ENCODE results near the gene PTPRG.

PTPRG gene

DNA sequence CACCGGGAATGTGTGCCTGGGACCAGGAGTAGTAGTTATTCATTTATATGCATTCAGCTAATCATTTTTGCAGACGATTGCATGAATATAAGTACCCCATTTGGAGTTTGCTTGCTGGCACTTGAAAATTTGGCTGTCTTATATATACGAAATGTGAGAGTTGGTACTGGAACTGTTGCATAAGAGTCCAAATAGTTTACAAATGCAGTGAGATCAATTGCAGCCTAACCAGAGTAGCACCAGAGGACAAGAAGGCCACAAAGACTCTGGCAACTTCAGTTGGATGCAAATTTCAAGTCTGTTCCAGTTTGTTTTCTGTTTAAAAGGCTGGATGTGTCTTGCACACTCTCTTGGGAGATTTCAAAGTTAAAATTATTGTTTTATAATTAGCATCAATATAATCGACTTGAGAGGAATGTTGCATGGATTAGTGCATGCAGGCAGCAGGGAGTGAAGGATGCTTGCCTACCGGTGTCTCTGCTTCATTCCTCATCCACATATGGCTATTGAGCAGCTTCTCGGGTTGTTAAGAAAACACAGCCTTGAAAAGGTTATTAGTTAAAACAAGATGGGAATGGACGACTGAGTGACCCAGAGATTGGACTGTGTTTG lies 213.0 kb downstream of the PTPRG start:
- no peak for DNase-seq

DNA sequence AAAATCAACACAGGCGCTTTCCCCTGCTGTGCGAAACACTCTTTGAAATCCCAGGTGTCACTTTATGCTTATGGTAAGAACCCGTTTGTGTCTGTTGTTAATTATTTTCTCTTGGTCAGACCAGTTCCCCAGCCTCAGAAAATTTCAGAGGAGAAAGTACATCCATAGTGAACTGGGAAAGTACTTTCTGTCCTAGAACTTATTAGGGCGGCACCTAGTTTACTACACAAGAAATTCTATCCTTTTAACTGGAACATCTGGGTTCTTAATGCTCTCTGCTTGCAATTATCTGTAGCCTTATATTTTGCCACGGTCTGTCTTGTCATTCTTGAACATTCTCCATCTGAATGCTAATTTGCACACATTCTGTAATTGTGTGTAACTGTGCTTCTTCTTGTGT lies 215.0 kb downstream of the PTPRG start:
- no peak for DNase-seq

DNA sequence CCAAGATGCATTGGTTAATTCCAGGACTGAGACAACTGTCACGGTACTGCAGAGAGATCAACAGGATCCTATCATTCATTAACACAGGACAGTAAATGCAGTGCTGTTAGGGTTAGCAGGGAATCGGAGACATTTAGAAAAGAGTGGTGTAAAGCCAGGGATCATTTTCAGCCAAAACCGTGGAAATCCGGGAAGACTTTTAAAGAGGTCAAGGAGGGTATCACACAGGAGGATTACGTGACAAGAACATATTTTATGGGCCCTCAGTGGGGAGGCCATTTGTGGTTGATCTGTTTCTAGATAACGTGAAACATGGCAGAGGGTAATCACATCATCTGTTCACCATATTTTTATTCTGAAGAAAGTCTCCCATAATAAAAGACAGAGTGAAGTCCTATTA lies 216.1 kb downstream of the PTPRG start:
- DNase-seq: no peak

DNA sequence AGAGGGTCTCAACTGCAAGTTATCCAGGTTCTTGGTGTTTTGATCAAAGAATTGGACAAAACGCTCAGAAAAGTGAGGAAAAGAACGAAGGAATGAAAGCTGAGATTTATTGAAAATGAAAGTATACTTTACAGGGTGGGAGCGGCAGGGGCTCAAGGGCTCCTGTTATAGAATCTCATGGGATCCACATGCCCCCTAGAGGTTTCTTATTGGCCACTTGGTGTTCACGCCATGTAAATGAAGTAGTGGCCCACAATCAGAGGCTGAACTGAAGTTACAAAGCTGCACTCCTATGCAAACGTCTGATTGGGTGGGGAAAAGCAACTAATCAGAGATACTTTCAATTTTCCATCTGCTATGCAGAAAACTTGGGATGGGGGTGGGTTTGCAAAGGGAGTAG lies 216.7 kb downstream of the PTPRG start:
- DNase-seq: no peak

DNA sequence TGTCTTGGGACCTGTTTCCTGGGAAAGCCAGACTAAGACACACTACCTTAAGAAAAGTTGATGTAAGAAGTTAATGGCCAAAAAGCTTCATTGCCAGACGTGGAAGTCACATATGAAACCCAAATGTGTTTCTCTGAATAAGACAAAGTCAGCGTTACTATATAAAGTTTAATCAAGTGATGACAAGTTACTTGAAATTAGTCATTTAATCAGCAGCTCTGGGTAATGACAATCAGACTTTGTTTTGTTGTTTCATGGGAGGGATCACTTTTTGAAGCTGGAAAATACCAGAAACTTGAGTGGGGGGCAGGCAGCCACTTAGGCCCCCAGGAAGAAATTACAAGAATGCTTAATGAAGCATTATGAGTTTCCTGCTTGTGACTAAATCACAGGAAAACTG lies 218.6 kb downstream of the PTPRG start:
- DNase-seq: no peak

DNA sequence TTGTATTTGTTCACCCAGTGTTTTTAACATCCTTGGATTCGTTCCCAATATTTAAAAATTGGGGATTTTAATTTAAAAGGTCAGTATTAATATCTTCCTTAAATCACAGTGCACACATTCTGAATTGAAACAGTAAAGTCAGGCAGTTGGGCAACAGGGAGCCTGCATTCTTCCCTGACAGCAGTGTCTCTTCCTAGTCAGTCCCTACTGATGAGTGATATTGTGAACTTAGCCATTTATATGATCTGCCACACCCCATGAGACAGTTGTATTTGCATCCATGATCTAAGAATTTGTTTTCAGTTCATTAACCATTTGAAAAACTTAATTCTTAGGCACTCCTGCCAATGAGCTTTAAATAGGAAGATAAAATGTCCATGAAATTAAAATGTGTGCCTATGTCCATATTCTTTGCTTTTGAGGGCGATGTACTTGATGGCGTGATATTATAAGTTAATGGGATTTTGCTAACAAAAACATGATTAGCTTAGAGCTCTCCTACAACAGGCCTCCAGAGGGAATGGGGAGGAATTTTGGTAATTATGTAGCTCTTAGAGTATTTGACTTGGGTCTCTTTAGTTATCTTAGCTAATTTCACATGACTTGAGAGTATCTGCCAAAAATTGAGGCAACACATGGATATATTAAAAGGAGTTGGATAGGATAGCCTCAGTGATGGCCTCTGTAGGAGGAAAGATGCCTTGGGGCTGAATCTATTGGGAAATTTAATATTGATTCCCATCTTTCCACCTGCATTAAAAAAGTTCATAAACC lies 219.3 kb downstream of the PTPRG start:
- no peak for DNase-seq

DNA sequence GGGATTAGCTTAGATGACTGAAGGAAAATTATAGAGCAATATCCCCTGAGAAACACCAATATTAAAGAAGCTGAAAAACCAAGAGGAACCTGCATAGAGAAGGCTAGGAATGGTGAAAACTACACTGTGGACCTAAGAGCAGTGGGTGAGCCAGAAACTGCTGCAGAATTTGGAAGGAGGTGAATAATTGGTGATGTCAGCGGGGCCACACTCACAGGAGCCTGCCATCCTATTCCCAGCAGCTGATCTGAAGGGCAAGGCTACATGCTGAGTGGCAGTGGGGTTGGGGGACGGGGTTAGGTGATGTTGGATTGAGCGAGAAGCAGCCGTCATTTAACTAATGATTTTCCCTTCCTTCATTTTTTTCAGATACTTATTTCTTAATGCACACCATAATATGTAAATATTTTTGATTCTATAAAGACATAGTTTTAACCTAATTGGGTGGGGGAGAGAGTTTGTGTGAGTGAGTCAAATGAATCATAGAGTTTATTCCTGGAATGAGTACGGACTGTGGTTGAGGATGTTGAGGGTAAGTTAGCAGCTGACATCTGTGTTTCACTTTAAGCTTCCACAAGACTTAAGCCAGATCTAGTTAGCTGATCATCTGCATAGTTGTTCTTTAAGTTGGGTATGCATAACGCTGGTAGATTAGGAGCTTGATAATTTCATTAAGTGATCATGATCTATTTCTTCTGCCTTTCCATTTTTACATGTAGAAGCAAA lies 222.8 kb downstream of the PTPRG start:
- no peak for DNase-seq

DNA sequence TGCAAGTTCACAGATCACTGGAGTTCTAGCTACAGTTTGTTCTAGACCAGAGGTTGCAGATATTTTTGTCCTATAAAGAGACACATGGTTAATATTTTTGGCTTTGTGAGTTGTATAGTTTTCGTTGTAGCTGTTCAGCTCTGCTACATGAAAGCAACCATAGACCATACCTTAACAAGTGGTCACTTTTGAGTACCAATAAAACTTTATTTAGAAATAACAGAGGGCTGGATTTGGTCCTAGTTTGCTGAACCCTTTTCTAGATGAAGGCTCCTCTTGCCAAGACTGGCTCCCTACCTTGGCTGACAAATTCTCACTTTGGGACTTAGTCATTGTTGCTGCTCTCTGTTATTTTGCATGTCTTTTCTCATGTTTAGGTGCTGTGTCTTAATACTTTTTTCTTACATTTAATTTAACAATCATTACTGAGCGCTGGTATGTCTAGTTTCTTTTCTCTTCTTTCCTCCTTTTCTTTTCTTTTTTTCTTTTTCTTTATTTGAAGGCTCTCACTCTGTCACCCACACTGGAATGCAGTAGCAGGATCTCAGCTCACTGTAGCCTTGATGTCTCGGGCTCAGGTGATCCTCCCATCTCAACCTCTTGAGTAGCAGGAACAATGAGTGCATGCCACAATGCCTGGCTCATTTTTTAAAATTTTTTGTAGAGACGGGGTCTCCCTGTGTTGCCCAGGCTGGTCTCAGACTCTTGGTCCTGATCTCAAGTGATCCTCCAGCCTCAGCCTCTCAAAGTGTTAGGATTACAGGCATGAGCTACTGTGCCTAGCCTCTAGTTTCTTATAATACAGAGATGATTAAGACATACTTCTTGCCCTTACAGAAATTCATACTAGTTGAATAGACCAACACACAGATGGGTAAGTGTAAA lies 227.5 kb downstream of the PTPRG start:
- no peak for DNase-seq

DNA sequence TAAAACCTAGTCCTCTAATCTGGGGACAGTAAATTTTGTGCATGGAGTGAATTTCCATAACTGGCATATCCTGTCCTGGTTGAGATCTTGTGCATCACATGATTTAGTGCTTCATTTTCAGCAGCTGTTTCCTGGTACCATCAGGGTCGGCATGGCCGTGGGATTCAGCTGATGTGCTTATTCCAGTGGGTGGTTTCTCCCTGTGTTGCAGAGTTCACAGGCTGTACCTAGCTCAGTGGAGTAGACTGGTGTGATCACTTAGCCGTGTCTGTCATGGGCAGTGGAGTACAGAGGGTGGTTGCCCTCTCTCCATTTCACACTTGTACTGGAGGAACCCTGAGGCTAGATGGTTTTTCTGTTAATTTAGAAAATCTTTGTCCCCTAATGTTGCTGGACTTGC lies 228.5 kb downstream of the PTPRG start:
- DNase-seq: no peak

DNA sequence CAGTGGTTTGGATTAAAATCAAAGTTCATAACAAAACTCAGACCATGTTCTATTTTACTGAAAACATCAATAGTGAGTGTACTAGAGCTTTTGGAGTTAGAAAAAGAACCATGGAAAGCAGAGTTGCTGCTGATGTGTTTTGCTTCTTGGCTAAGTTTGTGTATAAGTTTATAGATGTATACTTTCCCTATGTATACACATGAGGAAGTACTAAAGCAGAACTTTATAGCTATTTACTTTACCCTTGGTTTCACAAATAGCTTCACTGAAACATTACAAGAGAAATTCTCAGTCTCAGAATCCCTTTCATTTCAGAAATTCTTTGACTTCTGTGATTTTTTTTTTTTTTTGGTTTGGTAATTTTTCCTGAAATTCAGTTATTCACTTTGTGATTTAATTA lies 229.0 kb downstream of the PTPRG start:
- no peak for DNase-seq

DNA sequence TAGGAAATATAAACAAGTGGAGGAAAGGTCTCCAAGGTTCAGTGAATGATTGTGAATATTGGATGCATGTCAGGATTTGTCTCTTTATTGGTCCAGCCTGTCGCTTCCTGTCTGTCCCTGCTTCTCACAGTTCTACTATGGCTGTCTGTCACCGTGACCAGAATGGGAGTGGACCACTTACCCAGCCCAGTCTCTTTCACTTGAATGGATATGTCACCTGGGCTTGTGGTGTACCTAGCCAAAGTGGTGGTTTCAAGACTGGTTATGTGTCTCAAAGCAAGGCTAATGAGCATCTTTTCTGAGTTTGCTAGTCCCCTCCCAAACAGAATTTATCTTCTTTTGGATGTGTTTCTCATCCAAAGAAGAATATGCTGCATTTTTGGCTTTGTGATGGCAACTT lies 231.7 kb downstream of the PTPRG start:
- DNase-seq: no peak

DNA sequence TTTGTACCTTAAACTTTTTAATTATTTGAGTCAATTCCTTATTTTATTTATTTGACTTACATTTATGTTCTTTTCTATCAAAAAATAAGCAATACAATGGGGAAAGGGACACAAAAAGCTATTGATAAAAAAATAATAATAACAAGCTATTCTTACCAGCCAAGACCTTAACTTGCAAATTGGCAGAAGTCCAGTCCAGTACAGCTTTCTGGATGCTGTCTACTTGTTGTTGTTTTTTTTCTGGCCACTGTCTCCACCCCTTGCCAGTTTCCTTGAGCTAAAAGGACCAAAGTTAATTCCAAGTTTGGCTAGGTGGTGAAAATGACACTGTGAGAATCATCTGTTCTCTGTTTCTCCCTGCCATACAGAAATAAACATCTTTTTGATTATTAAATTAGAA lies 232.2 kb downstream of the PTPRG start:
- no peak for DNase-seq

DNA sequence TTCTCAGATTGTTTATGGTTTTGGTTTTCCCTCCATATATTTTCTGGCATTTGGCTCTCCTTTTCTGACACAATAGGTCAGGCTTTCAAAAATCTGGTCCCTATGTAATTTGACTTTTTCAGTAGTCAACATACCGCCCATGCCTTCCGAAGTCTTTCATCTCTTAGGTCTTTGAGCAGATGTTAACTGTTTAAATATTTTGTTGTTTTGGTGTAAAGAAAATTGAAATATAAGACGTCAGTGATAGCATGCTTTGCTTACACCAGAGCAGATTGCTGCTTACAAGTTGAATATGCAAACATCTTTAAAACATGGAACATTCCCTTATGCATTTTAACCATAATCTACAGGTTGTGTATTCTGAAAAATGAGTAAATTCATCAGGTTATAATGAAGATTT lies 233.0 kb downstream of the PTPRG start:
- no peak for DNase-seq

DNA sequence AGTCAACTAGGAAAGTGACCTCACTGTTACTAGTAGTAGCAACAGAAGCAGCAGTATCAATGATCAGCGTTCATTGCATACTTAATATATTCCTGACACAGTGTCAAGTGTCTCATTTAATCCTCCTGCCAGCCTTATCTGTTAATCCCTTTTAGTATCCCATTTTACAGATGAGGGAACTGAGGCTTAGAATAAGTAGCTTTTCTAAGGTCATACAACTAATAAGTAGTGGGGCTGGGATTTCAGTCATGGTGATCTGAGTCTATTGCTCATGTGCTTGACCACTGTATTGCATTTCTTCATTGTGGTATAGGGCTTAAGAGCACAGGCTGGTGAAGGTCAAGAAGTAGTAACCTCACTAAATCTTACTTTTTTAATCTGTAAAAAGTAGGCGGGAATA lies 233.6 kb downstream of the PTPRG start:
- DNase-seq: no peak

DNA sequence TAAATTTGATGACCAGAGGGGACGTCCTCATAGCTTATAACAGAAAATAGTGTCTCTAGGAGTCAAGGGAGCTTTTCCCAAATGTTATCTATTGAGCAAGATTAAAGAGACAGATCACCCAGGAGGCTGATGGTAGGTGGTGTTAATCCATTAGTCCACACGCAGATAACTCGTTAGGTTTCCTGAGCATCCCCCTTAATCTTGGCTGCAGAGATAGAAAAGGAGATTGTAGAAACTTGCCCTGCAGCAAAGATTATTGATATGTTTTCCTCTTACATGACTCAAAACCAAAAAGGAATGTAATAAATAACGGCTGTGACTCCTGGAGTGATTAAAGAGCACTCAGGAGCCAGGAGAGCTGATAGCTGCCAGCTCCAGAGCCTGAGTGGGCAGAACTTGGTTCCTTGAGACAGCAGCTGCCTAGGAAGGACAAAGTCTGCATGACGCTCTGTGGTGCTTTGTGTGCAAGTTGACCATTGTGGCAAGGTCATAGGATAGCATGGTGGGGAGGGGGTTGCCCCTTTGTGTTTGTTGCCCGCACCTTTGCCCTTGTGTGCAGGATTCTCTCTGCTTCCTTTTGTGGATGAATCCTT lies 234.8 kb downstream of the PTPRG start:
- DNase-seq: no peak

DNA sequence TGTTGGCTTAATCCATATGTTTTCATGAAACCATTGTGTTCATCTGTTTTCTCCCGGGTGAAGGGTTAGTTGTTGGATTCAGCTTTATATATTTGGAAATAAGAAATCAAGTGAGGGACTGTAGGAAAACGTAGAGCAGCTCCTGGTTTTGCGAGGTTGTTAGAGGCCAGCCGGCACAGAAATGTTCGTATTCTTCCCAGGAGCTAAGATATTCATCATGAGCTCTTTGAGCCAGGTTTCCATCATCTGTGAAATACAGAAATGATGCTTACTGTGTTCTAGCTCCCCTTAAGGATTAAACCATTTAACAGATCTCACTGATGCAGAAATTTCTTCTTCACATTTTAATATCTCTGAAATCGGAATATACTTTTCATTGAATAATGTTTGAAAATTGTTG lies 235.5 kb downstream of the PTPRG start:
- no peak for DNase-seq

DNA sequence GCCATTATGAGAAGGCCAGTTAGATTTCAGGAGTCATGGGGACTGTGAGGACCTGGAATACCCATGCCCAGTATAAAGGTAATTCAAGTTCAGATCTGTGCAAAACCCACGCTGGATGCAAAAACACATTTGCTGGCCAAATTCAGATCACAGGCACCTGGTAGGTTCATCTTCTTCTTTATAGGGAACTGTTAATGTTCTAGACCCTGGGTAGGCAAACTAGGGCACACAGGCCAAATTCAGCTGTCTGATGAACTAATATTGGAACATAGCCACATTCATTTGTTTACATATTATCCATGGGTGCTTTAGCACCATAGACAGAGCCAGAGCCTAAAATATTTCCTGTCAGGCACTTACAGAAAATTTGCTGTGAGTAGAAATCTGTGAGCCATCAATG lies 241.4 kb downstream of the PTPRG start:
- no peak for DNase-seq

DNA sequence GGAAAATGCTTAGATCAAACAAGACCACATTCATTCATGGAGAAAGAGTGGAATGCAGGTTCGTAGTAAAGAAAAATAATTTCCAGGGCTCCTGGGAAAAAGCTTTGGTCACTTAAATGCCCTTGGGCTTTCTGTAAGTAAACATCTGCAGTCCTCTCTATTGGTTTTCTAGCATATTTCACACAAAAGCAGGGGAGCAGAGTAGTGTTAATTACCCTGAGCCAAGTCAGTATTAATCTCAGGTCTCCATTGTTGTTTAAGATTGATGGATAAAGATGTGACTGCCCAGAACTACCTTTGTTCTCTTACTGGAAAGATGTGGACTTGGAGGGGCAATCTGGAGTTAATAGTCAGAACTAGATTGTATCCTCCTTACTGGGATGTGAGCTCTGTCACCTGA lies 242.6 kb downstream of the PTPRG start:
- DNase-seq: no peak

DNA sequence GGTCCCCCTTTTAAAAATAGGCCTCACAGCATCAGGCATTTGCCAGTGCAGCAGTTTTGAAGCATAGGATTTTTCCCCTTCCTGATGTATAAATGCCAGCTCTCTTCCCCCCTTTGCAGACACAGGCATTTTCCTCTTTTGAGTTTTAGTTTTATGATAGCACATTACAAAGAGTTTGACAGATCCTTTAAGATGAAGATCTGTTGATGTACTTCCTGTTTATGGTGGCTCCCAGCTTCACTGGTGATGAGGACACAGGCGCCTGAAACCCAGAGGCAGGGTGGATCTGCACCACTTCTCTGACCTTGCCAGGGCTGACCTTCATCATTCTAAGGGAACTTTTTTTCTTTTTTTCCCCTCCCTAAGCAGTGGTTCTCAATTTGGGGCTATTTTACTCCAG lies 243.4 kb downstream of the PTPRG start:
- no peak for DNase-seq

DNA sequence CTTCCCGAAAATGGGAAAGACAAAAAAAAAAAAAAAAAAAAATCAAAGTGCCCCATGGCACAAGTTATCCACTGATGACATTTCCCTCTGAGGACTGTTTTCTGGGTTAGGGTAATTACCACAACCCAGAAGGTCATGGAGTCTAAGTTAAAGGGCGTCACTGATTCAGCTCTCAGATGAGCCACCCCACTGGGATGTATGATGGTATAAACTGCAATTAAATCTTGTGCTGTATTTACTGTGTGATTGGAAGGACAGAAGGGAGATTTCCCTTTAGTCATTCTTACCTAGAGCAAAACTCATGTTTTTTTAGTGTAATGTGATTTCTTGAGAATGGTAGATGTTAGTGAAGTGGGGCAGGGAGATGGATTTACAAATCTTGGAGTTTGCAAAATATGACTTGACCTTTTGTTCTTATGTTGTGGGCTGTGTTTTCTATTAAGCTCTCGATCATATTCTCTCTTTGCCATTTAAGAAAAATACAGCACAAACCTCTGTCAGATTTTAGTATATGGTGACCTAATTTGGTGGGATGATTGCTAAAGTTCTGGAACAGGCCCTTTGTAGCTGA lies 244.2 kb downstream of the PTPRG start:
- DNase-seq: no peak

DNA sequence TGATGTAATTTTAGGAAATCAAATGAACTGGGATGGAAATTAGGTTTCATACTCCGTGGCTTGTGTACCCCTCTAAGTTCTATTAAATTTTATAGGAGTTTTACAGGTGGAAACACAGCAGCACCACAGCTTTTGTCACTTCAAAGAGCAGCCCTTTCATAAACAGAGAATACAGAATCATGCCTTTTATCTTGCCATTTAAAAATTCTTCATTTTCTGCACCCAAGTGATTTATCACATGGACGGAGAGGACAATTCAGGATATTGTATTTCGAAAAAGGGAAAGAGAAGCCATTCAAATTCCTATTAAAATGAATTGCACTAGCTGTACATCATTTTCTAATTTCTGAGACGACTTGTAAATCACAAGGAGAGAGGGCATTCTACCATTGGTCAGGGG lies 245.4 kb downstream of the PTPRG start:
- no peak for DNase-seq

DNA sequence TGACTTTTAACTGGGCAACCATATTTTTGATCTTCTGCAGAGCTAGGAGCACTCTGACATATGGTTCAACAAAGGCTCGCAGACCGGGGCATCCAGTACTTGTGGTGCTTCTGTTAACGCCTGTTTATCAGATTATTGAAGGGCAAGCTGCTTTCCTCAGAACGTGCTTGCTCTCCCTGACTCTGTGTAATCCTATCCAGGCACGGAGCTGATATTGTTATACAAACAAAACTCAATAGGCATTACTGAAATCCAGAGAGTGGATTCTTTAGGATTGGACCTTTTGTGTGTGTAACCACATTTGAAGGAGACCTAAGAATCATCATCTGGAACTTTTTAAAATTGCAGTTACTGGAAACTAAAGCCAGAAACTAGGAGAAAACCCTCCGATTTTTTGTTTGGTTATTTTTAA lies 246.5 kb downstream of the PTPRG start:
- DNase-seq: no peak

DNA sequence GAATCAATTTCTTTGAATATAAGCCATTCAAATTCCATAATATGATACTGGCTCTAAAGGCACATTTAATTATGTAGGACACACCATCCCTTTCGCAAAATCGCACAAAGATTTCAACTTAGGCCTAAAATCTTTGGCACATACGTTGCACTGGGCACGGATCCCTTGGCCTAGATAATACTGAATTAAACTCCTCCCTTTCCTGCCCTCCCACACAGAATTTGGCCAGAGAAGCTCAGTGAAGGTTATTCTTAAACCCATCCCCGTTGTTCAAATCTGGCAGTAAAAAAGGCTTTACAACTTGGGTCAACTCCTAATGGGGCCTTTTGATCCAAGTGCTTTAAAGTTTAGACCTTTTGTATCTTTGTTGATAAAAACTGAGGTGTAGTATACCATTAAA lies 247.2 kb downstream of the PTPRG start:
- DNase-seq: no peak

All from activated naive CD4-positive, alpha-beta T cell treated with Interleukin-2 at 50 U/mL for 16 hours (primary cell).